Thyroid gland (tissue), 4 donors: ENCODE data around the gene TMEM201. TPM values are rescaled to one million over a fixed set of nuclear protein-coding genes. Genes with fewer than 3 reads are reported as not detected.

Experiments
- DNase-seq, 2 donors: peaks; one replicate each; pipeline ENCODE4 v3.0.0-alpha.2; 2019
- H3K27ac ChIP-seq, 3 donors: fragments of 200-600 bp; sonication (generic); 1 replicate in 2 of 3; 2 replicates in 1 of 3; pipeline ENCODE4 v1.5.1; 2016 to 2019; ENCODE audit warnings: mild to moderate bottlenecking in 1 of 3, moderate library complexity in 1 of 3
- H3K27me3 ChIP-seq: fragments of 200-600 bp; sonication (generic); one replicate; pipeline ENCODE4 v1.5.1; 2019
- H3K36me3 ChIP-seq, 2 donors: fragments of 200-600 bp; sonication (generic); one replicate each; pipeline ENCODE4 v1.5.1; 2016 to 2019
- H3K4me1 ChIP-seq, 2 donors: fragments of 200-600 bp; sonication (generic); one replicate each; pipeline ENCODE4 v1.5.1; 2017 to 2019
- H3K4me3 ChIP-seq, 3 donors: fragments of 200-600 bp; sonication (generic); replicated peaks in 1 of 3; 1 replicate in 2 of 3; 2 replicates in 1 of 3; pipeline ENCODE4 v1.5.1; 2016; ENCODE audit warnings: mild to moderate bottlenecking in 1 of 3
- H3K9me3 ChIP-seq: fragments of 200-600 bp; sonication (generic); one replicate; pipeline ENCODE4 v1.5.1; 2017
- CTCF ChIP-seq, 6 experiments: fragments of 200-600 bp in 3 of 6; fragments of 450-650 bp in 3 of 6; sonication (generic) in 3 of 6; IDR thresholded peaks; one replicate each; pipeline ENCODE4 v1.5.1; 2016 to 2019; ENCODE audit warnings: antibody characterized with exemption in 6 of 6, mild to moderate bottlenecking in 2 of 6, inconsistent platforms in 1 of 6, moderate library complexity in 1 of 6
- POLR2A ChIP-seq, 2 donors: fragments of 450-650 bp; IDR thresholded peaks; one replicate each; pipeline ENCODE4 v1.6.1; 2017; ENCODE audit warnings: antibody characterized with exemption in 2 of 2, mild to moderate bottlenecking in 2 of 2, moderate library complexity in 1 of 2
- WGBS, 2 donors: methylation state at CpG; one replicate each; pipeline ENCODE4 v1.1.5; 2017; 5-methylcytosine and 5-hydroxymethylcytosine counted together
- intact Hi-C: fragments of 100-400 bp; cut with DNase I; formaldehyde crosslinking; loops from one replicate; pipeline ENCODE4 v1.15.1; 2023
- total RNA-seq, 4 donors: library from RNA; depleted of rRNA; stranded (reverse); fragments of >200 nt; gene quantifications; one replicate each; pipeline ENCODE4 v1.2.3, GENCODE V29; 2016

TMEM201 gene
- total RNA-seq, 4 donors from 2014 or later, result 3.0 to 11.3 (median 8.5) TPM

GRCh38 chr1:9654051-9654833, 65.5 kb downstream of the TMEM201 start:
- no peaks in the 10 kb centered on the region for H3K9me3 ChIP-seq
- H3K36me3 ChIP-seq, result no peaks in the 10 kb centered on the region
- H3K27me3 ChIP-seq, result no peaks in the 10 kb centered on the region
- H3K27ac ChIP-seq, result no peak overlapping the region
- WGBS, 2 donors, result 79 to 87% methylated on average over 25 of the region's 25 CpGs
- H3K4me3 ChIP-seq, result no peak overlapping the region
- TF ChIP-seq POLR2A (IDR thresholded peaks at IDR 0.05), result no peak
- TF ChIP-seq CTCF (IDR thresholded peaks at IDR 0.05), result no peak
- peaks cover 4 to 16% of the 10 kb centered on the region in 2 donors for H3K4me1 ChIP-seq
- intact Hi-C loops, result no loop called here
- DNase-seq, result no peak

GRCh38 chr1:9654834-9655723, 66.4 kb downstream of the TMEM201 start:
- H3K27ac ChIP-seq, result no peak overlapping the region
- no peak for DNase-seq
- H3K4me3 ChIP-seq, result no peak overlapping the region
- intact Hi-C loops, result no loop called here
- H3K27me3 ChIP-seq, result no peaks in the 10 kb centered on the region
- no peaks in the 10 kb centered on the region for H3K36me3 ChIP-seq
- no peaks in the 10 kb centered on the region for H3K9me3 ChIP-seq
- H3K4me1 ChIP-seq, result peaks cover 4 to 16% of the 10 kb centered on the region in 2 donors
- TF ChIP-seq CTCF (IDR thresholded peaks at IDR 0.05) (no peak), POLR2A (IDR thresholded peaks at IDR 0.05) (no peak)
- 74 to 83% methylated on average over 16 of the region's 16 CpGs for WGBS, 2 donors

- Histone ChIP-seq H3K36me3 (no peaks in the 10 kb centered on the region), H3K27me3 (no peaks in the 10 kb centered on the region), H3K4me1 (peaks cover 4 to 16% of the 10 kb centered on the region in 2 donors), H3K27ac (no peak overlapping the region), H3K9me3 (no peaks in the 10 kb centered on the region), H3K4me3 (no peak overlapping the region)
- TF ChIP-seq CTCF (IDR thresholded peaks at IDR 0.05) (no peak), POLR2A (IDR thresholded peaks at IDR 0.05) (no peak)
- intact Hi-C loops, result no loop called here
- DNase-seq, result no peak
- 89 to 96% methylated on average over 11 of the region's 11 CpGs for WGBS, 2 donors
These were observed 67.1 kb downstream of the TMEM201 start for GRCh38 chr1:9655836-9656235.

- Histone ChIP-seq H3K4me1 (peaks cover 0 to under 1% of the 10 kb centered on the region in 2 donors), H3K36me3 (no peaks in the 10 kb centered on the region), H3K9me3 (no peaks in the 10 kb centered on the region), H3K4me3 (no peak overlapping the region), H3K27ac (no peak overlapping the region), H3K27me3 (no peaks in the 10 kb centered on the region)
- intact Hi-C loops, result no loop called here
- DNase-seq, result no peak
- TF ChIP-seq CTCF (IDR thresholded peaks at IDR 0.05) (no peak), POLR2A (IDR thresholded peaks at IDR 0.05) (no peak)
- WGBS, 2 donors, result 75 to 84% methylated on average over 2 of the region's 2 CpGs
These were observed 68.9 kb downstream of the TMEM201 start for GRCh38 chr1:9657521-9658032.
